ENCODE data around the gene SKI.

Gene SKI

DNA sequence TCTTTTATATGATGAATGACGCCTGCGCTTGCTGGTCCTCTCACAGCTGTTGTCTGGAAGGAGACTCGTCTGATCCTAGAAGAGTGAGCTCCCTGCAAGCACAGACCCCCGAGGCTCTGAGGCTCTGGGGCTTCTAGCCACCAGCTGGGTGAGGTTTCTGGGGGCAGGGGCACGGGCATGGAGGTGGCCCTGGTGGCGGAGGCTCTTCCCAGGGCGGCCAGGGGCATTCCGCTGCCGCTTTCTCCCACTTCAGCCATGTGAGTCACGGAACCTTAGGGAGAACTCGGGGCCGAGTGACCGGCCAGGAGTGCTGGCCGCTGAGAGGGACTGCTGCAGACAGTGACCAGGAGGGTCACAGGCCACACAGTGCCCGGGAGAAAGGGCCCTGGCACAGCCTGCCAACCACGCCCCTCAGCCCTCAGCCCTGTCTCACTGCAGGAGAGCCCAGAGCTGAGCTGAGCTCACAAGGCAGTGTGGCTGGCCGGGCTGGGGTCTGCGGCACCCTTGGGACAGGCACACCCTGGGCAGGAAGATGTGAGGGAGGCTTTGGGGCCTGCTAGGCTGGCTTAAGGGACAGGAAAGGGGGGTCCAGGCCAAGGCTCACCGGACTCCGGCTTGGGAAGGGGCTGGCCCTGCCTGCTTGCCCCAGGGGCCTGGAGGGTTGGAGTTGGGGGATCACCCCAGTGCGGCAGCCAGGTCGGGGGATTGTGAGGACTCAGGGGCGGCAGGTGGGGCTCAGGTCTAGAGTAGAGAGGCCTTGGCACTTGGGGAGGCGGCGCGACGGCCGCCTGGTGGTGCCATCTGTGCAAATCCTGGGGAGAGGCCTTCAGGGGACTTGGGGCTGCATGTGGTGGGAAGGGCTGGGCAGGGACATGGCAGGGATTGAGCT lies 127.5 kb downstream of the SKI start:
- Histone ChIP-seq H2AFZ (ENCODE audit: low read depth, low read length) (no peak overlapping the region), H3K9ac (ENCODE audit: low read length) (no peak overlapping the region), H3K4me3 (ENCODE audit: low read length) (no peak overlapping the region), H3K27ac (ENCODE audit: low read length) (no peak overlapping the region), H3K9me3 (ENCODE audit: insufficient read depth, low read length) (no peaks in the 10 kb centered on the region), H3K4me1 (ENCODE audit: low read length) (no peaks in the 10 kb centered on the region), H4K20me1 (ENCODE audit: insufficient read depth, low read length) (no peaks in the 10 kb centered on the region), H3K36me3 (replicated peaks; ENCODE audit: low read depth, low read length) (no peaks in the 10 kb centered on the region), H3K4me2 (ENCODE audit: low read length) (no peak overlapping the region), H3K79me2 (ENCODE audit: low read length) (no peaks in the 10 kb centered on the region), H3K27me3 (ENCODE audit: low read depth, low read length) (no peaks in the 10 kb centered on the region)
- no peak for TF ChIP-seq CTCF (IDR thresholded peaks at IDR 0.05; ENCODE audit: low read depth, low read length)
- TF ChIP-seq EZH2phosphoT487 (IDR thresholded peaks at IDR 0.05; ENCODE audit: low read depth) = no peak

- Histone ChIP-seq H3K4me1 (ENCODE audit: low read length) (no peaks in the 10 kb centered on the region), H3K79me2 (ENCODE audit: low read length) (no peaks in the 10 kb centered on the region), H3K27me3 (ENCODE audit: low read depth, low read length) (no peaks in the 10 kb centered on the region), H3K4me3 (ENCODE audit: low read length) (no peak overlapping the region), H3K9me3 (ENCODE audit: insufficient read depth, low read length) (no peaks in the 10 kb centered on the region), H3K27ac (ENCODE audit: low read length) (no peak overlapping the region), H4K20me1 (ENCODE audit: insufficient read depth, low read length) (no peaks in the 10 kb centered on the region), H3K4me2 (ENCODE audit: low read length) (no peak overlapping the region), H2AFZ (ENCODE audit: low read depth, low read length) (no peak overlapping the region), H3K36me3 (replicated peaks; ENCODE audit: low read depth, low read length) (no peaks in the 10 kb centered on the region), H3K9ac (ENCODE audit: low read length) (no peak overlapping the region)
- no peak for TF ChIP-seq CTCF (IDR thresholded peaks at IDR 0.05; ENCODE audit: low read depth, low read length)
- TF ChIP-seq EZH2phosphoT487 (IDR thresholded peaks at IDR 0.05; ENCODE audit: low read depth) = no peak
Observed at GRCh38 chr1:2356401-2356800, 128.3 kb downstream of the SKI start.

DNA sequence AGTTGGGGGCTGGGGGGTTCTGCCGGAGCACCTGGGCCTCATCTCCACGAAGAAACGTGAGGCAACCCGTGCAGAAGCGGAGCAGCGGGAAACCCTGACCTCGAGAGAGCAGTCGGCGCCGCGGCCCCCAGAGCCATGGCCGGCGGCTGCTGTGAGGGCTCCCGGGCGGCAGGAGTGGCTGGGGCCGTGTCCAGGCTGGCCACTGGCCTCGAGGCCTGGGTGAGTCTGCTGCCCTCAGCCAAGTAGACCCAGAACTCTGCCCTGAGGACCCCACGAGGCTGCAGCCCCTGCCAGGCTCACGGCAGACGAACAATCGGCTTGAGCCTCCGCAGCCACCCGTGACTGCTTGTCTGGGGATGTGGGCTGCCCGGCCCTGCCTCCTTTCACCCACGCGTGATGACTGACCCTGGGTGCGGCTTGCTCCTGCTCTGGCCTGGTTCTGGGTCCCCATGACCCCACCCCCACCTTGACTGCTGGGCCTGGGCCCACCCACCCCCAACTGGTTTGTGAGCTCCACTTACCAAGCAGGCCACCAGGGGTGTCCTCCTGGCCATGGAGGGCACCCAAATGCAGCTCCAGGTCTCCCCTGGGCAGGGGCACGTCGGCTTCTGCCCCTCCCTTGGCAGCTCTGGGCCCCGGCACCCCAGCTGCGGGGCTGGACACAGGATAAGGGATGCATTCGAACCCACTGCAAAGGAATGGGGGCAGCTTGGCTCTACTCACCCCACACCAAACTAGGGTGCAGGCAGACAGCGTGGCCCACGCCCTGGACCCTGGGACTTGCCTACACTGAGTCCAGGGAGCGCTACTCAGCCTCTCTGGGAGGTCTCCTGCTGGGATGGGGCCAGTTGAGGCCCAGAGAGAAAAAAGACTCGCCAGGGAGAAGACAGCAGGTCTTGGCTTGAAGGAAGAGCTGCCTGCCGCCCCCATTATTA lies 129.1 kb downstream of the SKI start:
- H3K4me2 ChIP-seq (ENCODE audit: low read length) = no peak overlapping the region
- no peak overlapping the region for H2AFZ ChIP-seq (ENCODE audit: low read depth, low read length)
- no peak overlapping the region for H3K27ac ChIP-seq (ENCODE audit: low read length)
- no peaks in the 10 kb centered on the region for H3K4me1 ChIP-seq (ENCODE audit: low read length)
- no peaks in the 10 kb centered on the region for H3K79me2 ChIP-seq (ENCODE audit: low read length)
- TF ChIP-seq CTCF (IDR thresholded peaks at IDR 0.05; ENCODE audit: low read depth, low read length) (no peak), EZH2phosphoT487 (IDR thresholded peaks at IDR 0.05; ENCODE audit: low read depth) (no peak)
- no peak overlapping the region for H3K4me3 ChIP-seq (ENCODE audit: low read length)
- H3K27me3 ChIP-seq (ENCODE audit: low read depth, low read length) = no peaks in the 10 kb centered on the region
- H3K36me3 ChIP-seq (replicated peaks; ENCODE audit: low read depth, low read length) = no peaks in the 10 kb centered on the region
- no peaks in the 10 kb centered on the region for H3K9me3 ChIP-seq (ENCODE audit: insufficient read depth, low read length)
- H3K9ac ChIP-seq (ENCODE audit: low read length) = no peak overlapping the region
- H4K20me1 ChIP-seq (ENCODE audit: insufficient read depth, low read length) = no peaks in the 10 kb centered on the region

DNA sequence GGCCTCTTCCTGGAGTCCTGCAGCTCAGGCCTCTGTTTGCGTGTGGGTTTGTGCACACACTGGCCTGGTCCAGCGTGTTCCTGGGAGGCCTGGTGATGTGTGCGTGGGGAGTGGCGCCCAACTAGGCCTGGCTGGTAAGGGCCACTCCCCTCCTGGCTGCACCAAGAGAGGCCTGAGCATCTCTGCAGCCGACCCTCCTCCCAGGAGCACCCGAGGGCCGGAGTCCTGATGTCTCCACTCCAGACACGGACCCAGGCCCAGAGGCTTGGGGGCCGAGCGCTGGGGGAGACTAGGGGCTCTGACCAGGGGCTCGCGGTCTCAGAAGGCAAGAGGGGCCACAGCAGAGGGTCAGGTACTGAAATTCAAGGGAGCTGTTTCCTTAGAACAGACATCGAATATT lies 130.0 kb downstream of the SKI start:
- H3K9me3 ChIP-seq (ENCODE audit: insufficient read depth, low read length) = no peaks in the 10 kb centered on the region
- H3K4me2 ChIP-seq (ENCODE audit: low read length) = no peak overlapping the region
- H3K4me3 ChIP-seq (ENCODE audit: low read length) = no peak overlapping the region
- H3K27me3 ChIP-seq (ENCODE audit: low read depth, low read length) = no peaks in the 10 kb centered on the region
- TF ChIP-seq EZH2phosphoT487 (IDR thresholded peaks at IDR 0.05; ENCODE audit: low read depth) (no peak), CTCF (IDR thresholded peaks at IDR 0.05; ENCODE audit: low read depth, low read length) (no peak)
- no peaks in the 10 kb centered on the region for H3K4me1 ChIP-seq (ENCODE audit: low read length)
- no peaks in the 10 kb centered on the region for H3K79me2 ChIP-seq (ENCODE audit: low read length)
- no peaks in the 10 kb centered on the region for H4K20me1 ChIP-seq (ENCODE audit: insufficient read depth, low read length)
- no peaks in the 10 kb centered on the region for H3K36me3 ChIP-seq (replicated peaks; ENCODE audit: low read depth, low read length)
- H3K27ac ChIP-seq (ENCODE audit: low read length) = no peak overlapping the region
- no peak overlapping the region for H3K9ac ChIP-seq (ENCODE audit: low read length)
- no peak overlapping the region for H2AFZ ChIP-seq (ENCODE audit: low read depth, low read length)

Data from OCI-LY3 (cell line).